ENCODE data around the gene CERT1. TPM values are rescaled to one million over a fixed set of nuclear protein-coding genes. Genes with fewer than 3 reads are reported as not detected.

CERT1 gene
- total RNA-seq, 1 experiment from 2014 or later, result 17.6 TPM

GRCh38 chr5:75461679-75462078, 49.8 kb downstream of the CERT1 start:
- Histone ChIP-seq H2AFZ (no peak overlapping the region), H3K9me3 (ENCODE audit: insufficient read depth, low read depth) (no peaks in the 10 kb centered on the region; the same call in none of the 2 replicates), H3K27me3 (ENCODE audit: insufficient read depth, low read depth) (no peaks in the 10 kb centered on the region), H3K27ac (no peak overlapping the region), H3K4me1 (replicated peaks; ENCODE audit: insufficient read depth) (peaks cover 25% of the 10 kb centered on the region), H3K4me3 (no peak overlapping the region), H3K9me2 (ENCODE audit: insufficient read depth) (no peaks in the 10 kb centered on the region), H3K4me2 (no peak overlapping the region), H4K20me1 (ENCODE audit: insufficient read depth) (no peaks in the 10 kb centered on the region; the same call in 1 of the 2 replicates), H3F3A (ENCODE audit: insufficient read depth, low read depth) (peaks cover 7% of the 10 kb centered on the region; the same call in 1 of the 2 replicates), H3K79me2 (ENCODE audit: low read depth) (0 out of 2 replicates have a peak, but pooled peaks cover 4% of the 10 kb centered on the region), H3K36me3 (ENCODE audit: low read depth) (peaks cover 4% of the 10 kb centered on the region; the same call in 1 of the 2 replicates)
- intact Hi-C loops (cut with micrococcal nuclease; ENCODE audit: unreplicated experiment), result no loop called here
- no peak for TF ChIP-seq EZH2 (IDR thresholded peaks at IDR 0.05; ENCODE audit: low read depth)
- no peak for TF ChIP-seq CTCF (conservative IDR thresholded peaks at IDR 0.05)
- DNase-seq, result no peak
- no TSS peak for BruUV-seq (replicated peaks)
- ChIA-PET POLR2A (ENCODE audit: unreplicated experiment) (no interaction called here), CTCF (no interaction called here)

- Histone ChIP-seq H3K4me2 (no peak overlapping the region), H3K36me3 (ENCODE audit: low read depth) (peaks cover 4% of the 10 kb centered on the region; the same call in 1 of the 2 replicates), H3K9me2 (ENCODE audit: insufficient read depth) (no peaks in the 10 kb centered on the region), H3F3A (ENCODE audit: insufficient read depth, low read depth) (peaks cover 7% of the 10 kb centered on the region; the same call in 1 of the 2 replicates), H3K4me3 (no peak overlapping the region), H3K4me1 (replicated peaks; ENCODE audit: insufficient read depth) (peaks cover 25% of the 10 kb centered on the region), H4K20me1 (ENCODE audit: insufficient read depth) (no peaks in the 10 kb centered on the region; the same call in 1 of the 2 replicates), H2AFZ (no peak overlapping the region), H3K79me2 (ENCODE audit: low read depth) (0 out of 2 replicates have a peak, but pooled peaks cover 4% of the 10 kb centered on the region), H3K9me3 (ENCODE audit: insufficient read depth, low read depth) (no peaks in the 10 kb centered on the region; the same call in none of the 2 replicates), H3K27me3 (ENCODE audit: insufficient read depth, low read depth) (no peaks in the 10 kb centered on the region), H3K27ac (no peak overlapping the region)
- ChIA-PET CTCF (no interaction called here), POLR2A (ENCODE audit: unreplicated experiment) (no interaction called here)
- no TSS peak for BruUV-seq (replicated peaks)
- TF ChIP-seq CTCF (conservative IDR thresholded peaks at IDR 0.05) (no peak), EZH2 (IDR thresholded peaks at IDR 0.05; ENCODE audit: low read depth) (no peak)
- DNase-seq, result no peak
- intact Hi-C loops (cut with micrococcal nuclease; ENCODE audit: unreplicated experiment), result no loop called here
Measured at GRCh38 chr5:75460942-75461610, 50.4 kb downstream of the CERT1 start.

GRCh38 chr5:75460532-75460931, 50.9 kb downstream of the CERT1 start:
- Histone ChIP-seq H3K4me1 (replicated peaks; ENCODE audit: insufficient read depth) (peaks cover 25% of the 10 kb centered on the region), H2AFZ (no peak overlapping the region), H3K27me3 (ENCODE audit: insufficient read depth, low read depth) (no peaks in the 10 kb centered on the region), H3K4me3 (no peak overlapping the region), H3K79me2 (ENCODE audit: low read depth) (0 out of 2 replicates have a peak, but pooled peaks cover 4% of the 10 kb centered on the region), H3K9me2 (ENCODE audit: insufficient read depth) (no peaks in the 10 kb centered on the region), H3K27ac (no peak overlapping the region), H3F3A (ENCODE audit: insufficient read depth, low read depth) (peaks cover 7% of the 10 kb centered on the region; the same call in 1 of the 2 replicates), H4K20me1 (ENCODE audit: insufficient read depth) (no peaks in the 10 kb centered on the region; the same call in 1 of the 2 replicates), H3K4me2 (no peak overlapping the region), H3K9me3 (ENCODE audit: insufficient read depth, low read depth) (no peaks in the 10 kb centered on the region; the same call in none of the 2 replicates), H3K36me3 (ENCODE audit: low read depth) (peaks cover 4% of the 10 kb centered on the region; the same call in 1 of the 2 replicates)
- DNase-seq, result no peak
- TF ChIP-seq EZH2 (IDR thresholded peaks at IDR 0.05; ENCODE audit: low read depth) (no peak), CTCF (conservative IDR thresholded peaks at IDR 0.05) (no peak)
- intact Hi-C loops (cut with micrococcal nuclease; ENCODE audit: unreplicated experiment), result no loop called here
- CTCF ChIA-PET, result no interaction called here
- POLR2A ChIA-PET (ENCODE audit: unreplicated experiment), result no interaction called here
- no TSS peak for BruUV-seq (replicated peaks)

Data from PC-9 (cell line).